Measurements from ENCODE around the gene C16orf96.

C16orf96 gene

GRCh38 chr16:4525634-4526277 lies 30.4 kb upstream of the C16orf96 start:
- no peak for TF ChIP-seq EZH2 (IDR thresholded peaks at IDR 0.05; ENCODE audit: borderline replicate concordance, low read depth, low read length, severe bottlenecking)
- TF ChIP-seq, protein P1, sequence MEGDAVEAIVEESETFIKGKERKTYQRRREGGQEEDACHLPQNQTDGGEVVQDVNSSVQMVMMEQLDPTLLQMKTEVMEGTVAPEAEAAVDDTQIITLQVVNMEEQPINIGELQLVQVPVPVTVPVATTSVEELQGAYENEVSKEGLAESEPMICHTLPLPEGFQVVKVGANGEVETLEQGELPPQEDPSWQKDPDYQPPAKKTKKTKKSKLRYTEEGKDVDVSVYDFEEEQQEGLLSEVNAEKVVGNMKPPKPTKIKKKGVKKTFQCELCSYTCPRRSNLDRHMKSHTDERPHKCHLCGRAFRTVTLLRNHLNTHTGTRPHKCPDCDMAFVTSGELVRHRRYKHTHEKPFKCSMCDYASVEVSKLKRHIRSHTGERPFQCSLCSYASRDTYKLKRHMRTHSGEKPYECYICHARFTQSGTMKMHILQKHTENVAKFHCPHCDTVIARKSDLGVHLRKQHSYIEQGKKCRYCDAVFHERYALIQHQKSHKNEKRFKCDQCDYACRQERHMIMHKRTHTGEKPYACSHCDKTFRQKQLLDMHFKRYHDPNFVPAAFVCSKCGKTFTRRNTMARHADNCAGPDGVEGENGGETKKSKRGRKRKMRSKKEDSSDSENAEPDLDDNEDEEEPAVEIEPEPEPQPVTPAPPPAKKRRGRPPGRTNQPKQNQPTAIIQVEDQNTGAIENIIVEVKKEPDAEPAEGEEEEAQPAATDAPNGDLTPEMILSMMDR (IDR thresholded peaks at IDR 0.05; ENCODE audit: borderline replicate concordance, extremely low read depth, low read length, poor library complexity, severe bottlenecking) = no peak
- H4K20me1 ChIP-seq (ENCODE audit: insufficient read depth, low read length) = no peaks in the 10 kb centered on the region
- no peak overlapping the region for H3K4me2 ChIP-seq (ENCODE audit: insufficient read depth, low read length)
- DNase-seq (no peak), ATAC-seq (ENCODE audit: insufficient read depth, low read depth) (no peak)
- no peak overlapping the region for H3K4me3 ChIP-seq (ENCODE audit: low read depth in 1 of 2, low read length in 2 of 2)
- no peaks in the 10 kb centered on the region for H3K79me2 ChIP-seq (ENCODE audit: insufficient read depth, low read length)
- no peaks in the 10 kb centered on the region for H3K27me3 ChIP-seq (ENCODE audit: insufficient read depth, low read length, poor library complexity)
- no peaks in the 10 kb centered on the region for H3K4me1 ChIP-seq (ENCODE audit: insufficient read depth, low read length)
- no peak overlapping the region for H3K9ac ChIP-seq (ENCODE audit: low read depth, low read length)
- H3K27ac ChIP-seq (ENCODE audit: low read length) = no peak overlapping the region
- no peaks in the 10 kb centered on the region for H3K36me3 ChIP-seq (ENCODE audit: insufficient read depth, low read length)
- no peaks in the 10 kb centered on the region for H3K9me3 ChIP-seq (ENCODE audit: insufficient read depth, low read length, severe bottlenecking)
- H2AFZ ChIP-seq (ENCODE audit: low read depth, low read length) = no peak overlapping the region

DNA sequence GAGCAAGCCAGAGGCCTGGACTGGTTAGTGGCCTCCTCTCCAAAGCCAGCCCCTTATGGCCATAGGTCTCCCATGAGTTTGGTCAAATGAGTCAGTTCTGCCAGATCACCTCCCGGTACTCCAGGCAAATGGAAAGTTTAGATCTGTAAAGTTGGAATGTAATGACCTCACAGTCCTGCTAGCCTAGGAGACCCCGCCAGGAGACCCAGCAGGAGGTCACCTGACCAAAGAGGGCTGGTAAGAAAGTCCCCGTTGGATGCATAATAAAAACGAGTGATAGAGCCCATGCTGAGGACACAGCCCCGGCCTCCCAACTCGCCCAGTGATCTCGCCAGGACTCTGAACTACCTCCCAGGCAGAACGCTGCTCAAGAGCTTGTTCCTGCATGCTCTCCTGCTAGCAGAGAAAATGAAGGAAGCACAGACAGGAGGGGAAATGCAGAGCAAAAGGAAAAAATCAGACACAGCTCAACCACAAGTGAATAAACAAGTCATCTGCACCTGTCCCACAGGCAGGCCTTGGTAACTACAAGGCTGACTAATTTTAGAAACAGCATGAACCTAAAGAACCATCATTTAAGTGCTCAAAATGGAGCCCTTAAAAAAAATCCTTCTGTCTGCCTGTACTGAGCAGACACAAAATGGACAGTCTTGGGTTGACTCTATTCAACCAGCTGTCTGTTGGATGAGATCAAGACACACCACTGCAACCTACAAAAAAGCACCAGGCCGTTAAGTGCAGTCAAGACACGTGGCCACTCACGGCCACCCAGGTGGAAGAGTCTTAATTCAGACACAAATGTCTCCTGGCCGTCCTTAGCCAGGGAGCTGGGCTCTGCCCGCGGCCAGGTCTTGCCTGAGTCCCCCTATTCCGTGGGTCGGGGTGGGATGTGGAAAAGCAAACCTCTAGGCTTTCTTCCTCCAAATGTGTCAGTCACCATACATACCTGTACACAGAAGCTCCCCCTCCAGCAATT lies 26.8 kb upstream of the C16orf96 start:
- Histone ChIP-seq H3K79me2 (ENCODE audit: insufficient read depth, low read length) (no peaks in the 10 kb centered on the region), H2AFZ (ENCODE audit: low read depth, low read length) (no peak overlapping the region), H3K4me1 (ENCODE audit: insufficient read depth, low read length) (no peaks in the 10 kb centered on the region), H3K4me2 (ENCODE audit: insufficient read depth, low read length) (no peak overlapping the region), H3K4me3 (ENCODE audit: low read depth in 1 of 2, low read length in 2 of 2) (no peak overlapping the region), H3K36me3 (ENCODE audit: insufficient read depth, low read length) (no peaks in the 10 kb centered on the region), H4K20me1 (ENCODE audit: insufficient read depth, low read length) (no peaks in the 10 kb centered on the region), H3K9me3 (ENCODE audit: insufficient read depth, low read length, severe bottlenecking) (no peaks in the 10 kb centered on the region), H3K27ac (ENCODE audit: low read length) (no peak overlapping the region), H3K27me3 (ENCODE audit: insufficient read depth, low read length, poor library complexity) (no peaks in the 10 kb centered on the region), H3K9ac (ENCODE audit: low read depth, low read length) (no peak overlapping the region)
- DNase-seq (no peak), ATAC-seq (ENCODE audit: insufficient read depth, low read depth) (peak; percentile 27; the same call in 1 of the 3 replicates)
- TF ChIP-seq EZH2 (IDR thresholded peaks at IDR 0.05; ENCODE audit: borderline replicate concordance, low read depth, low read length, severe bottlenecking) = no peak
- TF ChIP-seq, protein P1 (IDR thresholded peaks at IDR 0.05; ENCODE audit: borderline replicate concordance, extremely low read depth, low read length, poor library complexity, severe bottlenecking) = no peak

- no peaks in the 10 kb centered on the region for H3K4me1 ChIP-seq (ENCODE audit: insufficient read depth, low read length)
- no peak overlapping the region for H3K4me2 ChIP-seq (ENCODE audit: insufficient read depth, low read length)
- peaks cover 3% of the 10 kb centered on the region for H3K27me3 ChIP-seq (ENCODE audit: insufficient read depth, low read length, poor library complexity)
- no peak for DNase-seq
- ATAC-seq (ENCODE audit: insufficient read depth, low read depth) = no peak
- no peaks in the 10 kb centered on the region for H3K36me3 ChIP-seq (ENCODE audit: insufficient read depth, low read length)
- H4K20me1 ChIP-seq (ENCODE audit: insufficient read depth, low read length) = no peaks in the 10 kb centered on the region
- H3K79me2 ChIP-seq (ENCODE audit: insufficient read depth, low read length) = no peaks in the 10 kb centered on the region
- H3K9me3 ChIP-seq (ENCODE audit: insufficient read depth, low read length, severe bottlenecking) = no peaks in the 10 kb centered on the region
- TF ChIP-seq EZH2 (IDR thresholded peaks at IDR 0.05; ENCODE audit: borderline replicate concordance, low read depth, low read length, severe bottlenecking) = no peak
- TF ChIP-seq, protein P1 (IDR thresholded peaks at IDR 0.05; ENCODE audit: borderline replicate concordance, extremely low read depth, low read length, poor library complexity, severe bottlenecking) = no peak
- no peak overlapping the region for H3K4me3 ChIP-seq (ENCODE audit: low read depth in 1 of 2, low read length in 2 of 2)
- no peak overlapping the region for H3K9ac ChIP-seq (ENCODE audit: low read depth, low read length)
- no peak overlapping the region for H3K27ac ChIP-seq (ENCODE audit: low read length)
- no peak overlapping the region for H2AFZ ChIP-seq (ENCODE audit: low read depth, low read length)
These were observed 24.3 kb upstream of the C16orf96 start for GRCh38 chr16:4531811-4532210.
